Right lobe of liver (tissue), 4 donors: ENCODE measurements around the gene CCL5.

ENCODE experiments used
- CTCF ChIP-seq, 4 donors: fragments of 200-600 bp in 3 of 4; fragments of 450-650 bp in 1 of 4; IDR thresholded peaks; one replicate each; pipeline versions ENCODE4 v1.5.1 to v1.8.0; 2016 to 2022; ENCODE audit warnings: antibody characterized with exemption in 4 of 4, mild to moderate bottlenecking in 2 of 4
- POLR2A ChIP-seq: fragments of 450-650 bp; IDR thresholded peaks from one replicate; pipeline ENCODE4 v1.6.1; 2017; ENCODE audit warnings: antibody characterized with exemption, mild to moderate bottlenecking
- donor health status: DM: no; HTN: no; CAD: no.
- donor health status: DM: no; HTN: no; CAD: no.
- donor health status: DM: no; HTN: yes; CAD: no.

- TF ChIP-seq CTCF (IDR thresholded peaks at IDR 0.05) (no peak), POLR2A (no peak)
Measured at GRCh38 chr17:35900280-35900679, 20.1 kb upstream of the CCL5 start.
